Measurements from ENCODE around the gene TRPM1. TPM values are rescaled to one million over a fixed set of nuclear protein-coding genes. Genes with fewer than 3 reads are reported as not detected.

The TRPM1 gene
- total and polyA plus RNA-seq, 7 donors = 0.03 TPM; not detected in 6

DNA sequence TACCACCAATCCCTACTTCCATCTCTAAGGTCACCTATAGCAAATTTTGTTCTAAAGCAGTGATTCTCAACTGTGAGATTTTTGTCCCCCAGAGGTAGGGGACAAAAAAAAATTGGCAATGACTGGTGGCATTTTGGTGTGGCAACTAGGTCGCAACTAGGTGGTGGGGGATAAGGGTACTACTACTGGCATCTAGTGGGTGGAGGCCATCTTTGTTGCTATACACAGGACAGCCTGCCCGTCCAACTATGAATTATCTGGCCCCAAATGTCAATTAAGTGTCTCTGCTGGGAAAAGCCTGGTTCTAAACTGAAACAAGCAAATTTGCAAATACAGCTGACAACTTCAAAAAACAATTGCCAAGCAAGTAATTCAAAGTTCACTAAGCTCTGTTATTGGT is 111.5 kb downstream of the TRPM1 start:
- DNase-seq (no peak), ATAC-seq (no peak)
- Histone ChIP-seq H3K36me3 (ENCODE audit: insufficient read depth in 1 of 2, low read depth in 1 of 2) (peaks cover 0 to 14% of the 10 kb centered on the region in 2 donors), H3K4me1 (peaks cover 56% of the 10 kb centered on the region), H3K27ac (peak overlapping the region; percentile 92), H3K27me3 (ENCODE audit: insufficient read depth in 3 of 3, low read length in 2 of 3) (no peaks in the 10 kb centered on the region), H3K9me3 (no peaks in the 10 kb centered on the region), H3K4me3 (peak overlapping the region; percentile 84)
- intact Hi-C loops (cut with DNase I) = loop anchor here (2.0 to 10.0 kb wide), 8 partner anchors 33 to 337 kb away; partner anchors contain the start of genes FAN1 (in 1 of the 2) and KLF13 (in 1 of the 2)
- TF ChIP-seq CTCF (IDR thresholded peaks at IDR 0.05) = no peak
- WGBS, 3 donors = 41 to 61% (median 44%) methylated on average over 2 of the region's 2 CpGs

DNA sequence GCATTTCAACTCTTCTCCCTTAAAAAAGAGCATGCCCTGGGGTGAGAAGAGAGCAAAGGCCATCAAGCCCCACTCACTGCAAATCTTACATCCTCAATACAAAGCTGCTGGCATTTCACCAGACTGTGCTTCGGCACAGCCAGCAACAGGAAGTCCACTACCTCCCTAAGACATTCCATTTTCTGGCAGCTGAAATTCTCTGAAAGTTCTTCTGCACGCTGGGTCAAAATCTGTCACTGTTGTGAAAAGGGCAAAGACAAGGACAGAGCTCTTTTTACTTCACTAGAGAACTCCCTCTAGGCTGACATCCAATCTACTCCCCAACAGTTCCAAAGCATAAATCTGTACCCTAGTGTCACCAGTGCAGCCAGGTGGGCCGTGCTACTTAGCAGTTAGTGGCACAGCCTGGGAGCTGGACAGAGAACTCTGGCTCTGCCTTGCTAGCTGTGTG is 116.4 kb downstream of the TRPM1 start:
- peak overlapping the region; percentile 59 for H3K27ac ChIP-seq
- peak; percentile 62 to 86 (median 80) for ATAC-seq
- no peak for TF ChIP-seq CTCF (IDR thresholded peaks at IDR 0.05)
- H3K4me1 ChIP-seq = peaks cover 84% of the 10 kb centered on the region
- WGBS, 3 donors = 4 to 7% (median 5%) methylated on average over 3 of the region's 3 CpGs
- H3K27me3 ChIP-seq (ENCODE audit: insufficient read depth in 3 of 3, low read length in 2 of 3) = no peaks in the 10 kb centered on the region
- H3K36me3 ChIP-seq (ENCODE audit: insufficient read depth in 1 of 2, low read depth in 1 of 2) = peaks cover 7 to 38% of the 10 kb centered on the region in 2 donors
- peak in 1 of 2 donors; percentile 64 for DNase-seq
- H3K9me3 ChIP-seq = no peaks in the 10 kb centered on the region
- intact Hi-C loops (cut with DNase I) = no loop called here
- H3K4me3 ChIP-seq = no peak overlapping the region

GRCh38 chr15:30984542-30984941 is 117.0 kb downstream of the TRPM1 start:
- H3K27ac ChIP-seq = peak overlapping the region; percentile 59
- H3K36me3 ChIP-seq (ENCODE audit: insufficient read depth in 1 of 2, low read depth in 1 of 2) = peaks cover 9 to 38% of the 10 kb centered on the region in 2 donors
- H3K9me3 ChIP-seq = no peaks in the 10 kb centered on the region
- DNase-seq = no peak
- TF ChIP-seq CTCF (IDR thresholded peaks at IDR 0.05) = no peak
- ATAC-seq = peak in 1 of 4 donors; percentile 5
- H3K27me3 ChIP-seq (ENCODE audit: insufficient read depth in 3 of 3, low read length in 2 of 3) = no peaks in the 10 kb centered on the region
- intact Hi-C loops (cut with DNase I) = no loop called here
- 42 to 58% (median 44%) methylated on average over 6 of the region's 6 CpGs for WGBS, 3 donors
- H3K4me1 ChIP-seq = peaks cover 85% of the 10 kb centered on the region
- peak overlapping the region; percentile 31 for H3K4me3 ChIP-seq

DNA sequence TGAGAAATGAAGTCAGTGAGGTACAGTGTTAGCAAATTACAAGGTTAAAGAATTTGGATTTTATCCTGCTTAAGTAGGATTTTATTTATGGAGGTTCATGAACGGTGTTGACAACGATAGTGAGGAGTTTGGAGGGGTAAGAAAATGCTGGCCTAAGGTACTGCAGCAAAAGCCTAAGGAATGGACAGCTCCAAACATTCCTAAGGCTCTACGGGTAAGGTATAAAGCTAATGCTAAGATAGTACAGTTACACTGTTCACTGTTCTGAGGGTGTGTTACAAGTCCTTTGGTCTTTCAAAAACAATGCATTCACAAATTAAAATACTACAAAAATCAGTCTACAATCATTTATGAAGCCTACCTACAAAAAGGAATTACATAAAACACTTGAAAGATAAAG is 117.4 kb downstream of the TRPM1 start:
- Histone ChIP-seq H3K27ac (peak overlapping the region; percentile 59), H3K27me3 (ENCODE audit: insufficient read depth in 3 of 3, low read length in 2 of 3) (no peaks in the 10 kb centered on the region), H3K36me3 (ENCODE audit: insufficient read depth in 1 of 2, low read depth in 1 of 2) (peaks cover 9 to 38% of the 10 kb centered on the region in 2 donors), H3K9me3 (no peaks in the 10 kb centered on the region), H3K4me1 (peaks cover 81% of the 10 kb centered on the region), H3K4me3 (peak overlapping the region; percentile 31)
- TF ChIP-seq CTCF (IDR thresholded peaks at IDR 0.05) = no peak
- intact Hi-C loops (cut with DNase I) = no loop called here
- WGBS, 3 donors = 22 to 53% (median 24%) methylated on average over 3 of the region's 3 CpGs
- no peak for ATAC-seq
- no peak for DNase-seq

DNA sequence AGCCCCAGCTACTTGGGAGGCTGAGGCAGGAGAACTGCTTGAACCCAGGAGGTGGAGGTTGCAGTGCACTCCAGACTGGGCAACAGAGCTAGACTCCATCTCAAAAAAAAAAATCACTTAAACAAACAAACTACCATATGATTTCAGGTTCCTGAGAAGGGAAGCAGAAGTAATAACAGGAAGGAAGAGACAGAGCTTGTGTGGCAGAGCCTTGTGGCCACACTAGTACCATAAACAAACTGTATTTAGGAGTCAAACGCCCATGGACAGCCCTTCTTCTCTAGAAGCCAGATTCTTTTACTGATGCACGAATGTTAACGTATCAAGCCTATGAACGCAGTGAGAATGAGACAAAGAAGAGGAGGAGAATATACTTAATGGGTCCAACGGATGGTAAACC is 122.1 kb downstream of the TRPM1 start:
- H3K36me3 ChIP-seq (ENCODE audit: insufficient read depth in 1 of 2, low read depth in 1 of 2) = peaks cover 11 to 35% of the 10 kb centered on the region in 2 donors
- no peaks in the 10 kb centered on the region for H3K9me3 ChIP-seq
- TF ChIP-seq CTCF (IDR thresholded peaks at IDR 0.05) = no peak
- no peak overlapping the region for H3K27ac ChIP-seq
- H3K27me3 ChIP-seq (ENCODE audit: insufficient read depth in 3 of 3, low read length in 2 of 3) = no peaks in the 10 kb centered on the region
- intact Hi-C loops (cut with DNase I) = no loop called here
- ATAC-seq = no peak
- H3K4me3 ChIP-seq = no peak overlapping the region
- DNase-seq = no peak
- H3K4me1 ChIP-seq = peaks cover 66% of the 10 kb centered on the region
- 91 to 93% (median 92%) methylated on average over 5 of the region's 5 CpGs for WGBS, 3 donors
